ENCODE results near the gene CELSR1.
A peak's percentile ranks its signal among the peaks of the same experiment; 100 is the strongest.

CELSR1 gene

GRCh38 chr22:46339956-46340355 lies 197.5 kb downstream of the CELSR1 start:
- Histone ChIP-seq H3K79me2 (ENCODE audit: control insufficient read depth, insufficient read depth, low read length, poor library complexity) (peaks cover 13% of the 10 kb centered on the region), H2AFZ (ENCODE audit: insufficient read depth, low read length, poor library complexity) (no peak overlapping the region)
- WGBS (ENCODE audit: extremely low coverage, insufficient coverage, insufficient read length) = no CpG with 5 or more reads among the region's 5 CpGs

GRCh38 chr22:46338636-46339035 lies 198.8 kb downstream of the CELSR1 start:
- WGBS (ENCODE audit: extremely low coverage, insufficient coverage, insufficient read length) = no CpG with 5 or more reads among the region's 8 CpGs
- Histone ChIP-seq H4K91ac (ENCODE audit: low read depth, low read length) (no peak overlapping the region), H3K4ac (ENCODE audit: low read depth, low read length) (no peak overlapping the region), H3K4me3 (ENCODE audit: low read depth, low read length) (no peak overlapping the region), H3K36me3 (ENCODE audit: control insufficient read depth in 1 of 2, insufficient read depth in 2 of 2, low read length in 2 of 2) (peaks cover 33 to 43% of the 10 kb centered on the region in 2 experiments), H2AFZ (ENCODE audit: insufficient read depth, low read length, poor library complexity) (no peak overlapping the region), H4K8ac (ENCODE audit: low read depth, low read length) (no peak overlapping the region), H3K23ac (ENCODE audit: low read length) (no peak overlapping the region), H2BK12ac (ENCODE audit: low read length) (no peak overlapping the region), H3K4me2 (ENCODE audit: low read length) (no peak overlapping the region), H2BK120ac (ENCODE audit: insufficient read depth, low read length, poor library complexity) (no peak overlapping the region), H3K14ac (ENCODE audit: low read length) (no peak overlapping the region), H2BK5ac (ENCODE audit: low read depth, low read length, poor library complexity) (no peak overlapping the region), H3K27me3 (ENCODE audit: insufficient read depth, low read length) (no peaks in the 10 kb centered on the region), H3K27ac (ENCODE audit: low read depth, low read length) (no peak overlapping the region), H3K9ac (ENCODE audit: low read length) (no peak overlapping the region), H3K79me1 (ENCODE audit: low read length) (peaks cover 11% of the 10 kb centered on the region), H3K18ac (ENCODE audit: low read length) (no peak overlapping the region), H3K9me3 (ENCODE audit: insufficient read depth, low read depth, low read length) (no peaks in the 10 kb centered on the region), H4K12ac (ENCODE audit: low read depth, low read length) (no peak overlapping the region), H3K4me1 (ENCODE audit: control insufficient read depth in 1 of 2, insufficient read depth in 2 of 2, low read length in 2 of 2) (peaks cover 6 to 7% of the 10 kb centered on the region in 2 experiments), H3K79me2 (ENCODE audit: control insufficient read depth, insufficient read depth, low read length, poor library complexity) (peaks cover 13% of the 10 kb centered on the region), H2AK5ac (ENCODE audit: low read length) (no peak overlapping the region)
- DNase-seq = no peak

More at GRCh38 chr22:46339956-46340355, 197.5 kb downstream of the CELSR1 start:
- Histone ChIP-seq H3K23ac (ENCODE audit: low read length) (no peak overlapping the region), H4K8ac (ENCODE audit: low read depth, low read length) (no peak overlapping the region), H2BK12ac (ENCODE audit: low read length) (no peak overlapping the region), H3K79me1 (ENCODE audit: low read length) (peaks cover 11% of the 10 kb centered on the region), H3K9ac (ENCODE audit: low read length) (no peak overlapping the region), H3K27me3 (ENCODE audit: insufficient read depth, low read length) (no peaks in the 10 kb centered on the region), H3K4ac (ENCODE audit: low read depth, low read length) (no peak overlapping the region), H2BK5ac (ENCODE audit: low read depth, low read length, poor library complexity) (no peak overlapping the region), H3K18ac (ENCODE audit: low read length) (no peak overlapping the region), H3K36me3 (ENCODE audit: control insufficient read depth in 1 of 2, insufficient read depth in 2 of 2, low read length in 2 of 2) (peaks cover 40 to 54% of the 10 kb centered on the region in 2 experiments), H4K91ac (ENCODE audit: low read depth, low read length) (no peak overlapping the region), H3K14ac (ENCODE audit: low read length) (no peak overlapping the region), H4K12ac (ENCODE audit: low read depth, low read length) (no peak overlapping the region), H2BK120ac (ENCODE audit: insufficient read depth, low read length, poor library complexity) (no peak overlapping the region), H3K4me3 (ENCODE audit: low read depth, low read length) (no peak overlapping the region), H3K4me2 (ENCODE audit: low read length) (no peak overlapping the region), H3K27ac (ENCODE audit: low read depth, low read length) (no peak overlapping the region), H2AK5ac (ENCODE audit: low read length) (no peak overlapping the region), H3K9me3 (ENCODE audit: insufficient read depth, low read depth, low read length) (no peaks in the 10 kb centered on the region), H3K4me1 (ENCODE audit: control insufficient read depth in 1 of 2, insufficient read depth in 2 of 2, low read length in 2 of 2) (peaks cover 4 to 6% of the 10 kb centered on the region in 2 experiments)
- no peak for DNase-seq

GRCh38 chr22:46337870-46338269 lies 199.6 kb downstream of the CELSR1 start:
- H4K8ac ChIP-seq (ENCODE audit: low read depth, low read length) = no peak overlapping the region
- H3K23ac ChIP-seq (ENCODE audit: low read length) = no peak overlapping the region
- no peak overlapping the region for H2AFZ ChIP-seq (ENCODE audit: insufficient read depth, low read length, poor library complexity)
- H3K27ac ChIP-seq (ENCODE audit: low read depth, low read length) = no peak overlapping the region
- no peak for DNase-seq
- no CpG with 5 or more reads among the region's 9 CpGs for WGBS (ENCODE audit: extremely low coverage, insufficient coverage, insufficient read length)
- H2BK5ac ChIP-seq (ENCODE audit: low read depth, low read length, poor library complexity) = no peak overlapping the region
- no peak overlapping the region for H4K91ac ChIP-seq (ENCODE audit: low read depth, low read length)
- no peak overlapping the region for H2AK5ac ChIP-seq (ENCODE audit: low read length)
- no peak overlapping the region for H3K4me2 ChIP-seq (ENCODE audit: low read length)
- no peak overlapping the region for H3K4ac ChIP-seq (ENCODE audit: low read depth, low read length)
- H3K4me3 ChIP-seq (ENCODE audit: low read depth, low read length) = no peak overlapping the region
- no peaks in the 10 kb centered on the region for H3K9me3 ChIP-seq (ENCODE audit: insufficient read depth, low read depth, low read length)
- H3K27me3 ChIP-seq (ENCODE audit: insufficient read depth, low read length) = no peaks in the 10 kb centered on the region
- H3K14ac ChIP-seq (ENCODE audit: low read length) = no peak overlapping the region
- peaks cover 13% of the 10 kb centered on the region for H3K79me2 ChIP-seq (ENCODE audit: control insufficient read depth, insufficient read depth, low read length, poor library complexity)
- peaks cover 11% of the 10 kb centered on the region for H3K79me1 ChIP-seq (ENCODE audit: low read length)
- H2BK120ac ChIP-seq (ENCODE audit: insufficient read depth, low read length, poor library complexity) = no peak overlapping the region
- H3K9ac ChIP-seq (ENCODE audit: low read length) = no peak overlapping the region
- no peak overlapping the region for H2BK12ac ChIP-seq (ENCODE audit: low read length)
- H3K36me3 ChIP-seq (ENCODE audit: control insufficient read depth in 1 of 2, insufficient read depth in 2 of 2, low read length in 2 of 2) = peaks cover 30 to 41% of the 10 kb centered on the region in 2 experiments
- H3K4me1 ChIP-seq (ENCODE audit: control insufficient read depth in 1 of 2, insufficient read depth in 2 of 2, low read length in 2 of 2) = peaks cover 6 to 7% of the 10 kb centered on the region in 2 experiments
- H4K12ac ChIP-seq (ENCODE audit: low read depth, low read length) = no peak overlapping the region
- no peak overlapping the region for H3K18ac ChIP-seq (ENCODE audit: low read length)

GRCh38 chr22:46336119-46337078 lies 201.0 kb downstream of the CELSR1 start:
- Histone ChIP-seq H4K91ac (ENCODE audit: low read depth, low read length) (peak overlapping the region; percentile 93), H3K79me1 (ENCODE audit: low read length) (peaks cover 11% of the 10 kb centered on the region), H3K79me2 (ENCODE audit: control insufficient read depth, insufficient read depth, low read length, poor library complexity) (peaks cover 13% of the 10 kb centered on the region), H3K14ac (ENCODE audit: low read length) (peak overlapping the region; percentile 83), H3K4me3 (ENCODE audit: low read depth, low read length) (peak overlapping the region; percentile 83), H3K36me3 (ENCODE audit: control insufficient read depth in 1 of 2, insufficient read depth in 2 of 2, low read length in 2 of 2) (peaks cover 32 to 43% of the 10 kb centered on the region in 2 experiments), H3K4me2 (ENCODE audit: low read length) (peak overlapping the region; percentile 90), H2BK12ac (ENCODE audit: low read length) (no peak overlapping the region), H2BK5ac (ENCODE audit: low read depth, low read length, poor library complexity) (peak overlapping the region; percentile 35), H2AFZ (ENCODE audit: insufficient read depth, low read length, poor library complexity) (peak overlapping the region; percentile 89), H4K12ac (ENCODE audit: low read depth, low read length) (peak overlapping the region; percentile 55), H3K9ac (ENCODE audit: low read length) (peak overlapping the region; percentile 93), H3K27me3 (ENCODE audit: insufficient read depth, low read length) (no peaks in the 10 kb centered on the region), H2BK120ac (ENCODE audit: insufficient read depth, low read length, poor library complexity) (no peak overlapping the region), H4K8ac (ENCODE audit: low read depth, low read length) (peak overlapping the region; percentile 94), H2AK5ac (ENCODE audit: low read length) (no peak overlapping the region), H3K18ac (ENCODE audit: low read length) (peak overlapping the region; percentile 47), H3K9me3 (ENCODE audit: insufficient read depth, low read depth, low read length) (no peaks in the 10 kb centered on the region), H3K23ac (ENCODE audit: low read length) (no peak overlapping the region), H3K4ac (ENCODE audit: low read depth, low read length) (peak overlapping the region; percentile 89), H3K27ac (ENCODE audit: low read depth, low read length) (peak overlapping the region; percentile 61), H3K4me1 (ENCODE audit: control insufficient read depth in 1 of 2, insufficient read depth in 2 of 2, low read length in 2 of 2) (peaks cover 6 to 7% of the 10 kb centered on the region in 2 experiments)
- no CpG with 5 or more reads among the region's 42 CpGs for WGBS (ENCODE audit: extremely low coverage, insufficient coverage, insufficient read length)
- DNase-seq = peak in 1 of 2 donors; percentile 37

Data from trophoblast cell (in vitro differentiated cells and primary cell).